ENCODE data around the gene RPL29.

Gene RPL29

GRCh38 chr3:52006017-52006819 lies 10.5 kb upstream of the RPL29 start:
- WGBS, result 57% methylated on average over 8 of the region's 8 CpGs
- H3K14ac ChIP-seq (ENCODE audit: low read length in 2 of 2), result no peak overlapping the region
- no peak overlapping the region for H3K9ac ChIP-seq (ENCODE audit: low read length)
- H3K23ac ChIP-seq (ENCODE audit: low read length in 2 of 2), result no peak overlapping the region
- no peaks in the 10 kb centered on the region for H3K9me3 ChIP-seq (ENCODE audit: control insufficient read depth, low read length)
- no peak overlapping the region for H2BK5ac ChIP-seq (ENCODE audit: low read depth, low read length, poor library complexity, severe bottlenecking)
- H3K4me3 ChIP-seq (ENCODE audit: insufficient read depth in 1 of 2, low read depth in 1 of 2, low read length in 2 of 2), result no peak overlapping the region
- no peak overlapping the region for H4K91ac ChIP-seq (ENCODE audit: low read length)
- no peak overlapping the region for H2BK120ac ChIP-seq (ENCODE audit: low read depth, low read length)
- peak overlapping the region in 1 of 2 experiments; percentile 32 for H2BK12ac ChIP-seq (ENCODE audit: low read length in 2 of 2)
- H3K27me3 ChIP-seq (ENCODE audit: control insufficient read depth in 1 of 2, insufficient read depth in 1 of 2, low read length in 2 of 2), result peaks cover 0 to 34% of the 10 kb centered on the region in 2 experiments
- no peak overlapping the region for H2AK5ac ChIP-seq (ENCODE audit: low read length, severe bottlenecking)
- H2BK15ac ChIP-seq (ENCODE audit: low read depth, poor library complexity, severe bottlenecking), result no peak overlapping the region
- H3K4ac ChIP-seq (ENCODE audit: low read depth in 1 of 2, low read length in 2 of 2), result no peak overlapping the region
- H2AFZ ChIP-seq (ENCODE audit: low read depth, low read length), result no peak overlapping the region
- H3K4me1 ChIP-seq (ENCODE audit: control insufficient read depth, insufficient read depth, low read depth, low read length), result peaks cover 17% of the 10 kb centered on the region
- no peak overlapping the region for H3K4me2 ChIP-seq (ENCODE audit: low read length, poor library complexity, severe bottlenecking)
- H3K79me1 ChIP-seq (replicated peaks; ENCODE audit: low read length, poor library complexity, severe bottlenecking), result no peaks in the 10 kb centered on the region
- H3K18ac ChIP-seq (ENCODE audit: low read depth in 1 of 2, low read length in 2 of 2), result peak overlapping the region in 1 of 2 experiments; percentile 29
- DNase-seq, result no peak
- no peak overlapping the region for H3K27ac ChIP-seq (ENCODE audit: low read length, poor library complexity, severe bottlenecking)
- peak overlapping the region; percentile 31 for H4K8ac ChIP-seq (ENCODE audit: low read length)
- H3K36me3 ChIP-seq (ENCODE audit: control insufficient read depth in 1 of 2, insufficient read depth in 2 of 2, low read depth in 1 of 2, low read length in 2 of 2), result no peaks in the 10 kb centered on the region

- Histone ChIP-seq H3K23ac (ENCODE audit: low read length in 2 of 2) (no peak overlapping the region), H3K9me3 (ENCODE audit: control insufficient read depth, low read length) (no peaks in the 10 kb centered on the region), H3K18ac (ENCODE audit: low read depth in 1 of 2, low read length in 2 of 2) (peak overlapping the region; percentile 7 to 90), H2BK5ac (ENCODE audit: low read depth, low read length, poor library complexity, severe bottlenecking) (no peak overlapping the region), H2BK120ac (ENCODE audit: low read depth, low read length) (peak overlapping the region; percentile 59), H3K27ac (ENCODE audit: low read length, poor library complexity, severe bottlenecking) (no peak overlapping the region), H2AK5ac (ENCODE audit: low read length, severe bottlenecking) (no peak overlapping the region), H3K4me1 (ENCODE audit: control insufficient read depth, insufficient read depth, low read depth, low read length) (peaks cover 17% of the 10 kb centered on the region), H4K91ac (ENCODE audit: low read length) (peak overlapping the region; percentile 2), H3K14ac (ENCODE audit: low read length in 2 of 2) (peak overlapping the region in 1 of 2 experiments; percentile 80), H3K79me1 (replicated peaks; ENCODE audit: low read length, poor library complexity, severe bottlenecking) (no peaks in the 10 kb centered on the region), H4K8ac (ENCODE audit: low read length) (peak overlapping the region; percentile 74), H2AFZ (ENCODE audit: low read depth, low read length) (no peak overlapping the region), H3K4me2 (ENCODE audit: low read length, poor library complexity, severe bottlenecking) (no peak overlapping the region), H2BK12ac (ENCODE audit: low read length in 2 of 2) (peak overlapping the region in 1 of 2 experiments; percentile 95), H3K27me3 (ENCODE audit: control insufficient read depth in 1 of 2, insufficient read depth in 1 of 2, low read length in 2 of 2) (peaks cover 0 to 32% of the 10 kb centered on the region in 2 experiments), H3K9ac (ENCODE audit: low read length) (no peak overlapping the region), H3K36me3 (ENCODE audit: control insufficient read depth in 1 of 2, insufficient read depth in 2 of 2, low read depth in 1 of 2, low read length in 2 of 2) (no peaks in the 10 kb centered on the region), H3K4ac (ENCODE audit: low read depth in 1 of 2, low read length in 2 of 2) (peak overlapping the region in 1 of 2 experiments; percentile 47), H2BK15ac (ENCODE audit: low read depth, poor library complexity, severe bottlenecking) (no peak overlapping the region), H3K4me3 (ENCODE audit: insufficient read depth in 1 of 2, low read depth in 1 of 2, low read length in 2 of 2) (no peak overlapping the region)
- WGBS, result 13% methylated on average over 15 of the region's 15 CpGs
- peak; percentile 61 for DNase-seq
Observed at GRCh38 chr3:52005571-52005986, 9.9 kb upstream of the RPL29 start.

- Histone ChIP-seq H4K8ac (ENCODE audit: low read length) (peak overlapping the region; percentile 74), H3K9ac (ENCODE audit: low read length) (no peak overlapping the region), H3K4ac (ENCODE audit: low read depth in 1 of 2, low read length in 2 of 2) (peak overlapping the region; percentile 47 to 75), H3K4me3 (ENCODE audit: insufficient read depth in 1 of 2, low read depth in 1 of 2, low read length in 2 of 2) (no peak overlapping the region), H3K79me1 (replicated peaks; ENCODE audit: low read length, poor library complexity, severe bottlenecking) (no peaks in the 10 kb centered on the region), H3K4me1 (ENCODE audit: control insufficient read depth, insufficient read depth, low read depth, low read length) (peaks cover 17% of the 10 kb centered on the region), H3K9me3 (ENCODE audit: control insufficient read depth, low read length) (no peaks in the 10 kb centered on the region), H2AK5ac (ENCODE audit: low read length, severe bottlenecking) (peak overlapping the region; percentile 63), H3K23ac (ENCODE audit: low read length in 2 of 2) (peak overlapping the region in 1 of 2 experiments; percentile 40), H3K4me2 (ENCODE audit: low read length, poor library complexity, severe bottlenecking) (no peak overlapping the region), H2BK5ac (ENCODE audit: low read depth, low read length, poor library complexity, severe bottlenecking) (no peak overlapping the region), H4K91ac (ENCODE audit: low read length) (peak overlapping the region; percentile 2), H3K27ac (ENCODE audit: low read length, poor library complexity, severe bottlenecking) (no peak overlapping the region), H3K18ac (ENCODE audit: low read depth in 1 of 2, low read length in 2 of 2) (peak overlapping the region; percentile 14 to 90), H3K27me3 (ENCODE audit: control insufficient read depth in 1 of 2, insufficient read depth in 1 of 2, low read length in 2 of 2) (peaks cover 0 to 32% of the 10 kb centered on the region in 2 experiments), H2AFZ (ENCODE audit: low read depth, low read length) (no peak overlapping the region), H3K14ac (ENCODE audit: low read length in 2 of 2) (peak overlapping the region in 1 of 2 experiments; percentile 80), H2BK120ac (ENCODE audit: low read depth, low read length) (peak overlapping the region; percentile 59), H2BK12ac (ENCODE audit: low read length in 2 of 2) (peak overlapping the region in 1 of 2 experiments; percentile 95), H2BK15ac (ENCODE audit: low read depth, poor library complexity, severe bottlenecking) (peak overlapping the region; percentile 26), H3K36me3 (ENCODE audit: control insufficient read depth in 1 of 2, insufficient read depth in 2 of 2, low read depth in 1 of 2, low read length in 2 of 2) (no peaks in the 10 kb centered on the region)
- DNase-seq, result no peak
- 92% methylated on average over 4 of the region's 4 CpGs for WGBS
Observed at GRCh38 chr3:52004906-52005395, 9.3 kb upstream of the RPL29 start.

GRCh38 chr3:52004163-52004787 lies 8.6 kb upstream of the RPL29 start:
- no peak overlapping the region for H2AK5ac ChIP-seq (ENCODE audit: low read length, severe bottlenecking)
- H3K4me1 ChIP-seq (ENCODE audit: control insufficient read depth, insufficient read depth, low read depth, low read length), result peaks cover 17% of the 10 kb centered on the region
- H3K18ac ChIP-seq (ENCODE audit: low read depth in 1 of 2, low read length in 2 of 2), result no peak overlapping the region
- no peak overlapping the region for H3K4me3 ChIP-seq (ENCODE audit: insufficient read depth in 1 of 2, low read depth in 1 of 2, low read length in 2 of 2)
- H3K23ac ChIP-seq (ENCODE audit: low read length in 2 of 2), result no peak overlapping the region
- H3K4me2 ChIP-seq (ENCODE audit: low read length, poor library complexity, severe bottlenecking), result no peak overlapping the region
- no peak overlapping the region for H2BK15ac ChIP-seq (ENCODE audit: low read depth, poor library complexity, severe bottlenecking)
- H3K27me3 ChIP-seq (ENCODE audit: control insufficient read depth in 1 of 2, insufficient read depth in 1 of 2, low read length in 2 of 2), result peaks cover 0 to 32% of the 10 kb centered on the region in 2 experiments
- no peak overlapping the region for H3K27ac ChIP-seq (ENCODE audit: low read length, poor library complexity, severe bottlenecking)
- H3K9ac ChIP-seq (ENCODE audit: low read length), result no peak overlapping the region
- 32% methylated on average over 16 of the region's 16 CpGs for WGBS
- peak; percentile 60 for DNase-seq
- H2BK120ac ChIP-seq (ENCODE audit: low read depth, low read length), result no peak overlapping the region
- no peak overlapping the region for H3K4ac ChIP-seq (ENCODE audit: low read depth in 1 of 2, low read length in 2 of 2)
- no peaks in the 10 kb centered on the region for H3K9me3 ChIP-seq (ENCODE audit: control insufficient read depth, low read length)
- no peak overlapping the region for H4K91ac ChIP-seq (ENCODE audit: low read length)
- no peak overlapping the region for H2AFZ ChIP-seq (ENCODE audit: low read depth, low read length)
- no peak overlapping the region for H2BK5ac ChIP-seq (ENCODE audit: low read depth, low read length, poor library complexity, severe bottlenecking)
- peak overlapping the region; percentile 38 to 95 for H2BK12ac ChIP-seq (ENCODE audit: low read length in 2 of 2)
- H3K79me1 ChIP-seq (replicated peaks; ENCODE audit: low read length, poor library complexity, severe bottlenecking), result no peaks in the 10 kb centered on the region
- H3K14ac ChIP-seq (ENCODE audit: low read length in 2 of 2), result no peak overlapping the region
- no peaks in the 10 kb centered on the region for H3K36me3 ChIP-seq (ENCODE audit: control insufficient read depth in 1 of 2, insufficient read depth in 2 of 2, low read depth in 1 of 2, low read length in 2 of 2)
- peak overlapping the region; percentile 19 for H4K8ac ChIP-seq (ENCODE audit: low read length)
